K562 (cell line): ENCODE data around the gene CCL19. TPM values are rescaled to one million over a fixed set of nuclear protein-coding genes. Genes with fewer than 3 reads are reported as not detected.

ENCODE experiments used
- ATAC-seq: fragments of 200-7000 bp; cut with Tn5 transposase; 3 replicates; pipeline ENCODE4 v1.9.1; 2020; ENCODE audit warnings: moderate library complexity
- BruUV-seq: library from RNA; stranded (reverse); fragments of 400-500 nt; replicated peaks from 2 replicates; lab custom pipeline; 2021; lab: Mats Ljungman, UMichigan
- CTCF ChIA-PET: fragments of 300-600 bp; formaldehyde crosslinking; extraction: SDS; loops from one replicate; lab custom pipeline; 2021; ENCODE audit warnings: low intra/inter-chr PET ratio; lab: Yijun Ruan, JAX
- POLR2A ChIA-PET: fragments of 300-600, 350-650 bp; sonication (Branson Sonifier 250); formaldehyde crosslinking; extraction: SDS; loops from one replicate; lab custom pipeline; 2021; ENCODE audit warnings: antibody characterized with exemption, inconsistent platforms; lab: Yijun Ruan, JAX
- DNase-seq, 4 experiments: peaks; one replicate each; pipeline versions ENCODE4 v3.0.0 to v3.0.0-alpha.2; 2011 to 2018; ENCODE audit warnings: low spot score in 3 of 4, mixed read lengths in 3 of 4; ENCODE audit errors: extremely low read depth in 1 of 4
- FAIRE-seq: peaks from 2 replicates; lab custom pipeline; 2011; peaks lifted over from hg19 to GRCh38; lab: Jason Lieb, UNC
- H2AFZ ChIP-seq: 2 replicates; pipeline ENCODE4 v1.6.0; 2011; ENCODE audit warnings: low read depth, low read length, control low read depth, inconsistent platforms
- H3K27ac ChIP-seq: fragments of 200-600 bp; 3 replicates; pipeline ENCODE4 v1.8.0; 2011; ENCODE audit warnings: low read depth, mild to moderate bottlenecking, control low read depth, inconsistent platforms, low read length, moderate library complexity, mixed read lengths; ENCODE audit errors: extremely low read depth
- H3K27me3 ChIP-seq, 2 experiments: fragments of 300-600 bp in 1 of 2; 2 replicates in 1 of 2; 3 replicates in 1 of 2; pipeline versions ENCODE4 v1.6.0 to v1.8.0; 2011; ENCODE audit warnings: inconsistent platforms in 2 of 2, low read length in 2 of 2, mild to moderate bottlenecking in 1 of 2, mixed read lengths in 1 of 2, moderate library complexity in 1 of 2; ENCODE audit not compliant: control insufficient read depth in 2 of 2, insufficient read depth in 2 of 2
- H3K36me3 ChIP-seq: fragments of 300-600 bp; 3 replicates; pipeline ENCODE4 v1.8.0; 2011; ENCODE audit warnings: mild to moderate bottlenecking, low read length, inconsistent platforms; ENCODE audit not compliant: control insufficient read depth, insufficient read depth
- H3K4me1 ChIP-seq, 2 experiments: fragments of 200-600 bp in 1 of 2; replicated peaks in 1 of 2; 2 replicates in 1 of 2; 3 replicates in 1 of 2; pipeline versions ENCODE4 v1.5.1 to v1.8.0; 2011; ENCODE audit warnings: inconsistent platforms in 2 of 2, low read length in 2 of 2, mild to moderate bottlenecking in 1 of 2, mixed read lengths in 1 of 2, moderate library complexity in 1 of 2; ENCODE audit not compliant: control insufficient read depth in 2 of 2, insufficient read depth in 2 of 2
- H3K4me2 ChIP-seq: 2 replicates; pipeline ENCODE4 v1.6.1; 2011; ENCODE audit warnings: low read length, control low read depth, inconsistent platforms, mixed read lengths; ENCODE audit not compliant: insufficient read depth
- H3K4me3 ChIP-seq: fragments of 200-600 bp; sonication (generic), shearing (Covaris generic); 2 replicates; pipeline ENCODE4 v1.5.1; 2016; ENCODE audit warnings: control low read depth, inconsistent platforms
- H3K79me2 ChIP-seq: fragments of 200-600 bp; 3 replicates; pipeline ENCODE4 v1.8.0; 2011; ENCODE audit warnings: low read length, inconsistent platforms; ENCODE audit not compliant: control insufficient read depth, insufficient read depth
- H3K9ac ChIP-seq, 2 experiments: 2 replicates each; pipeline versions ENCODE4 v1.6.0 to v1.6.1; 2011; ENCODE audit warnings: low read depth in 2 of 2, low read length in 2 of 2, control low read depth in 1 of 2, inconsistent platforms in 1 of 2, mild to moderate bottlenecking in 1 of 2, mixed read lengths in 1 of 2; ENCODE audit not compliant: insufficient read depth in 1 of 2
- H3K9me1 ChIP-seq: one replicate; pipeline ENCODE4 v1.6.0; 2011; ENCODE audit warnings: inconsistent platforms, mild to moderate bottlenecking, low read length, moderate library complexity; ENCODE audit not compliant: control insufficient read depth, insufficient read depth
- H3K9me3 ChIP-seq: replicated peaks from 2 replicates; pipeline ENCODE4 v1.5.1; 2011; ENCODE audit warnings: low read depth, low read length, inconsistent platforms; ENCODE audit not compliant: control insufficient read depth, insufficient read depth
- H4K20me1 ChIP-seq: replicated peaks from 2 replicates; pipeline ENCODE4 v1.6.1; 2011; ENCODE audit warnings: low read length, inconsistent platforms, mixed read lengths; ENCODE audit not compliant: control insufficient read depth, insufficient read depth
- DEAF1 ChIP-seq: fragments of 450-650 bp; formaldehyde crosslinking; IDR thresholded peaks from 2 replicates; pipeline ENCODE4 v1.4.0; 2020; ENCODE audit warnings: mild to moderate bottlenecking, moderate library complexity
- FOXP1 ChIP-seq: sonication (generic); formaldehyde crosslinking; IDR thresholded peaks from 2 replicates; pipeline ENCODE4 v1.8.0; 2022; ENCODE audit warnings: mild to moderate bottlenecking, missing genetic modification reagents
- GATA2 ChIP-seq: sonication (generic); formaldehyde crosslinking; IDR thresholded peaks from 2 replicates; pipeline ENCODE4 v1.4.0; 2020; ENCODE audit warnings: mild to moderate bottlenecking, missing genetic modification reagents
- HCFC1 ChIP-seq: IDR thresholded peaks from 2 replicates; pipeline ENCODE4 v1.6.1; 2012; ENCODE audit warnings: low read depth, low read length, improper control_type of control experiment
- KAT2B ChIP-seq: IDR thresholded peaks from one replicate; pipeline ENCODE4 v1.6.1; 2012; ENCODE audit warnings: low read depth, mild to moderate bottlenecking, control low read depth, inconsistent platforms, low read length, moderate library complexity
- NR2F6 ChIP-seq: fragments of 450-650 bp; formaldehyde crosslinking; IDR thresholded peaks from 2 replicates; pipeline ENCODE4 v1.4.0; 2020; ENCODE audit warnings: mild to moderate bottlenecking
- RB1 ChIP-seq: fragments of 450-650 bp; IDR thresholded peaks from 2 replicates; pipeline ENCODE4 v1.6.1; 2017; ENCODE audit warnings: low read depth, mild to moderate bottlenecking
- RBM39 ChIP-seq: fragments of 200-400 bp; formaldehyde crosslinking; optimal IDR thresholded peaks from 2 replicates; pipeline ENCODE3; 2018; ENCODE audit warnings: low read depth, low read length
- SNRNP70 ChIP-seq: fragments of 200-400 bp; formaldehyde crosslinking; optimal IDR thresholded peaks from 2 replicates; pipeline ENCODE3; 2017; ENCODE audit warnings: low read depth, low read length
- TAF9B ChIP-seq: fragments of 450-650 bp; IDR thresholded peaks from 2 replicates; pipeline ENCODE4 v1.6.1; 2018; ENCODE audit warnings: mild to moderate bottlenecking; ENCODE audit not compliant: partially characterized antibody
- THAP7 ChIP-seq: fragments of 250-450 bp; sonication (Bioruptor Pico); IDR thresholded peaks from 2 replicates; pipeline ENCODE4 v1.5.0; 2021
- THRA ChIP-seq: fragments of 450-650 bp; IDR thresholded peaks from 2 replicates; pipeline ENCODE4 v1.6.1; 2017; ENCODE audit warnings: mild to moderate bottlenecking, moderate library complexity
- THRB ChIP-seq: fragments of 450-650 bp; formaldehyde crosslinking; conservative IDR thresholded peaks from 2 replicates; pipeline ENCODE4 v1.4.0; 2022; ENCODE audit warnings: mild to moderate bottlenecking, missing genetic modification characterization
- TRIM25 ChIP-seq: fragments of 450-650 bp; IDR thresholded peaks from 2 replicates; pipeline ENCODE4 v1.7.0; 2016; ENCODE audit warnings: borderline replicate concordance
- ZNF133 ChIP-seq: fragments of 250-450 bp; sonication (Bioruptor Pico); IDR thresholded peaks from 2 replicates; pipeline ENCODE4 v1.4.0; 2020; ENCODE audit warnings: mild to moderate bottlenecking
- WGBS: fragments of 100-300 bp; shearing (Covaris generic); methylation state at CpG from one replicate; pipeline ENCODE4 v1.1.6; 2016; ENCODE audit warnings: low coverage, mixed read lengths; ENCODE audit not compliant: insufficient coverage; ENCODE audit errors: missing lambda C conversion rate; 5-methylcytosine and 5-hydroxymethylcytosine counted together
- in situ Hi-C: fragments of 300-500 bp; cut with MboI; formaldehyde crosslinking; loops from 4 replicates; pipeline ENCODE4 v1.15.0; 2018; ENCODE audit warnings: inconsistent platforms, mixed read lengths
- intact Hi-C: fragments of 100-400 bp; cut with micrococcal nuclease; formaldehyde crosslinking; loops from 2 replicates; pipeline ENCODE4 v1.14.2; 2022
- polyA plus RNA-seq, 8 experiments: library from polyadenylated mRNA; depleted of rRNA in 4 of 8; stranded (reverse) in 5 of 8; unstranded in 3 of 8; fragments of >200 nt; fragmentation: Nextera tagmentation in 2 of 8; fragmentation: Illumina TruSeq in 1 of 8; extraction: Ambion mirVana in 2 of 8; extraction: Trizol in 1 of 8; gene quantifications; 2 replicates each; pipeline versions ENCODE4 v1.2.1 to v1.2.3, GENCODE V29; 2011 to 2014; ENCODE audit warnings: inconsistent platforms in 1 of 8, missing spikeins in 1 of 8
- total RNA-seq, 7 experiments: library from RNA; depleted of rRNA in 6 of 7; stranded (reverse); fragments of >200 nt in 6 of 7; fragmentation: Illumina TruSeq in 2 of 7; extraction: Trizol in 2 of 7; gene quantifications; 2 replicates each; pipeline versions ENCODE4 v1.2.1 to v1.2.3, GENCODE V29; 2011 to 2021; ENCODE audit warnings: low replicate concordance in 1 of 7

CCL19 gene
- total and polyA plus RNA-seq, 9 of the 15 experiments (the other 6 are each of a cell fraction or from before 2014, with no cell fraction given): not detected

GRCh38 chr9:34675048-34675714 is 15.9 kb downstream of the CCL19 start (continued):
- TF ChIP-seq HCFC1 (peak; percentile 40), KAT2B (peak; percentile 88), RB1 (peak; percentile 72; the same call in 1 of the 2 replicates), ZNF133 (CRISPR knock-in tag) (no peak), SNRNP70 (no peak)

GRCh38 chr9:34674440-34674839 is 16.6 kb downstream of the CCL19 start:
- DNase-seq: no peak
- FAIRE-seq: no peak
- intact Hi-C loops (no loop called here), in situ Hi-C loops (no loop called here)
- CTCF ChIA-PET: interaction anchor here (3.1 kb wide), 1 partner anchor 27 kb away, joined by 20 read pairs; no protein-coding TSS in a partner anchor
- Histone ChIP-seq H3K4me1 (peaks cover 0 to 4% of the 10 kb centered on the region in 2 experiments; a peak in 1 of 5 replicates), H4K20me1 (no peaks in the 10 kb centered on the region), H3K4me3 (no peak overlapping the region), H3K9ac (no peak overlapping the region), H3K36me3 (no peaks in the 10 kb centered on the region), H2AFZ (no peak overlapping the region), H3K9me3 (no peaks in the 10 kb centered on the region), H3K4me2 (no peak overlapping the region), H3K27me3 (no peaks in the 10 kb centered on the region), H3K27ac (no peak overlapping the region), H3K9me1 (no peaks in the 10 kb centered on the region), H3K79me2 (no peaks in the 10 kb centered on the region)
- POLR2A ChIA-PET: interaction anchor here (1.1 to 1.5 kb wide), 3 partner anchors 11 to 24 kb away, joined by 3 to 4 read pairs (median 3); no protein-coding TSS in a partner anchor
- no TSS peak for BruUV-seq
- WGBS: 61% methylated on average over 3 of the region's 3 CpGs
- ATAC-seq: no peak
- TF ChIP-seq THAP7 (CRISPR knock-in tag) (no peak), FOXP1 (CRISPR knock-in tag) (no peak), DEAF1 (CRISPR knock-in tag) (no peak), TRIM25 (no peak), TAF9B (no peak), THRB (no peak), NR2F6 (no peak), THRA (no peak), GATA2 (CRISPR knock-in tag) (no peak), RBM39 (no peak)
